Left forelimb (tissue), 1 donor: ENCODE measurements around the gene ASMTL.

Experiments
- DNase-seq: peaks from one replicate; pipeline ENCODE4 v3.0.0-alpha.2; 2018; ENCODE audit warnings: low spot score

The ASMTL gene

DNA sequence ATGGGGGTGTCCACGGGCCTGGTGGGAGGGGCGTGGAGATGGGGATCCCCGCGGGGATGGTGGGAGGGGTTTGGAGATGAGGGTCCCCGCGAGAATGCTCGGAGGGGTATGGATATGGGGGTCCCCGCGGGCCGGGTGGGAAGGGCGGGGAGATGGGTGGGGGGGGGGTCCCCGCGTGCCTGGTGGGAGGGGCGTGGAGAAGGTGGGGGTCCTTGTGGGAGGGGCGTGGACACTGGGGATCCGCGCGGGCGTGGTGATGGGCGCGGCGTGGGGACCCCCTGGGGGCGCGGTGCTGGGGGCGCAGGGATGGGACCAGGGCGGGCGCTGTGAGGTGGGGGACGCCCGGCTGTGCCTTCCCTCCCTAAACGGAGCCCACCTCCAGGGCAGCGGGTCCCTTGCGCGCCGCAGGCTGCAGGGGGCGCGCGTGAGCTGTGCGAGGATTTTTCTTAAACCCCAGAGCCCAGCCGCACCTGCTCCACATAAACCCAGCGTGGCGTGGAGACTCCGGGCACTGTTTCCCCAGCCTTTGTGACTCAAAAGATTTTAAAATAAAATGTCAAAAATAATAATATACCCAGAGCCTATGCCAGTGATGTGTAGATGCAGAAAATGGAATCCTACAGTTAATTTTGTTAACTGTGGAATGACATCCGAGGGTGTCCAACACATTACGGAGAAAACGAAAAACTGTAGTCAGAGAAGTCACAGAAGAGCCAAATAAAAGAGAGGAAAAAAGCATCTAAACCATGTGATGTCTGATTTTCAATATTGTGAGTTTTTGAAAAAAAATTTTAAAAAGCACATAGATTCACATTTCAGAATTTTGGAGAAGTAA is 1.5 kb upstream of the ASMTL start:
- peak; percentile 89 for DNase-seq

- no peak for DNase-seq
Observed at GRCh38 chrX:1453395-1453783, 680 bp upstream of the ASMTL start.

- DNase-seq: peak; percentile 63
Observed at GRCh38 chrX:1451661-1452515, 821 bp downstream of the ASMTL start.

- peak; percentile 65 for DNase-seq
Observed at GRCh38 chrX:1451251-1451660, 1.5 kb downstream of the ASMTL start.

GRCh38 chrX:1450361-1451161 is 2.1 kb downstream of the ASMTL start:
- peak; percentile 64 for DNase-seq

GRCh38 chrX:1449823-1450149 is 2.9 kb downstream of the ASMTL start:
- DNase-seq: peak; percentile 28

DNA sequence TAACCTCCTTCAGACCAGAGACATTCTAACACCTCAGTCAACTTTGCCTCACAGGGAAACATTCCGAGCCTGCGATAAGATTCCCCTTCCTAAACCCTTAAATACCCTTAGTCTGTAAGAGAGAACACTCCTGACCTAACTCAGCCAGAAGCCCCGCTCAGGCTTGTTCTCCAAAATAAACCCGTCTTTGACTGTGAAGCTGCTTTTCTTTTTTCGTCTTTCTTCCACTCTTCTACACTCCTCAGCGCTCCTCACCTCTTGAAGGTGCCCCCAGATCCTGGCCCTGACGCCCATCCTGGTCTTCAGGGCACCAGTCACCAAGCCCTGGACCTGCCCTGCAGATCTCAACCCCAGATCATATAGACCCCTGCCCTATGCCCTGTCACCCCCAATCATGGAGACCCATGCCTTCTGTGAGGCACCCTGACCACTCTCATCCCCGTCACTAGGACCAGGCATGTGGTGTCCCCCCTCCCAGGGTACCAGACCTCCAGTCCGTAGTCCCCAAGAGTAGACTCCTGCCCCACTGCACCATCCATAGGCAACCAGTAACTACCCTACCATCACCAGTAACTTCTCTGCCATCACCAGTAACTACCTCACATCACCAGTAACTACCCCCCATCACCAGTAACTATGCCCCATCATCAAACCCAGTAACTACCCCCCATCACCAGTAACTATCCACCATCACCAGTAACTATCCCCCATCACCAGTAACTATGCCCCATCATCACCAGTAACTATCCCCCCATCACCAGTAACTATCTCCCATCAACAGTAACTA is 3.5 kb downstream of the ASMTL start:
- peak; percentile 50 for DNase-seq

GRCh38 chrX:1448573-1449001 is 4.1 kb downstream of the ASMTL start:
- peak; percentile 52 for DNase-seq

GRCh38 chrX:1447969-1448572 is 4.6 kb downstream of the ASMTL start:
- peak; percentile 8 for DNase-seq

- DNase-seq: peak; percentile 41
Observed at GRCh38 chrX:1446984-1447968, 5.4 kb downstream of the ASMTL start.

GRCh38 chrX:1444561-1445500 is 7.9 kb downstream of the ASMTL start:
- DNase-seq: peak; percentile 60

DNA sequence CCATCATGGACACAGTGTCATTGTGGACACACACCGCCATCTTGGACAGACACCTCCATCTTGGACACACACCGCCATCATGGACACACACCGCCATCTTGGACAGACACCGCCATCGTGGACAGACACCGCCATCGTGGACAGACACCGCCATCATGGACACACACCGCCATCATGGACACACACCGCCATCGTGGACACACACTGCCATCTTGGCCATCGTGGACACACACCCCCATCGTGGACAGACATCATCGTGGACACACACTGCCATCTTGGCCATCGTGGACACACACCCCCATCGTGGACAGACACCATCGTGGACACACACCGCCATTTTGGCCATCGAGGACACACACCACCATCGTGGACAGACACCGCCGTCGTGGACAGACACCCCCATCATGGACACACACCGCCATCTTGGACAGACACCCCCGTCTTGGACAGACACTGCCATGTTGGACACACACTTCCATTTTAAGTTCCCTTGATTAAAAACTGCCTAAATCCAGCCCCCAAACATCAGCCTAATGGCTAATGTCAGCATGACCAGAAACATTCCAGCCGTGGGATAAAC is 9.1 kb downstream of the ASMTL start:
- DNase-seq: peak; percentile 22

GRCh38 chrX:1442724-1443367 is 9.9 kb downstream of the ASMTL start:
- DNase-seq: peak; percentile 17

DNA sequence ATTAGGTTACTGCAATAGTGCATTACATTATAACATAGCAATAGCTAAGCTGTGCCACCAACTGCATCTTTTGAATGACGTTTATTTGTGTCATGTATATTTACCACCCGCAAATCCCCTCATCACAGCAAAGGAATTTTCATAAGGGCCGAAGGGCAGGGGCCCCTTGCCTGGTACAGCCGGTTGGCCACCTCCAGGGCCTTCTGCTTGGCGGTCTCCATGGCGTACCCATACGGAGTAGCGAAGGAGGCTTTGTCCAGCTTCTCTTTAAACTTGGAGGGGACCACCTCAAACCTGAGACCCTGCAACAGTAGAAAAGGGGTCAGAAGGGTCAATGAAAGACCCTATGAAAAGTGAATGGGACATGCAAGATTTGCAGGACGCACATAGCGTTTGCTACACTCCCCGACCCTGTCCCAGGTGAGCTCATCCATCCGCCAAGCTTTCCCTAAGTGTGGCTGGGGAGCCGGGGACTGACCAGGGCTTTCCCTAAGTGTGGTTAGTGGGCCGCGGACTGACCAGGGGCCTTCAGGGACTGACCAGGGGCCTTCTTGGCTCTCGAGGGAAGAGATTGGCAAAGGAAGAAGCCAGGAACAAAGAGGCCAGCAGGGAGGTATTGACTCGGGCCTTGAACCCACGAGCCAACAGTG is 10.6 kb downstream of the ASMTL start:
- DNase-seq: peak; percentile 49

DNA sequence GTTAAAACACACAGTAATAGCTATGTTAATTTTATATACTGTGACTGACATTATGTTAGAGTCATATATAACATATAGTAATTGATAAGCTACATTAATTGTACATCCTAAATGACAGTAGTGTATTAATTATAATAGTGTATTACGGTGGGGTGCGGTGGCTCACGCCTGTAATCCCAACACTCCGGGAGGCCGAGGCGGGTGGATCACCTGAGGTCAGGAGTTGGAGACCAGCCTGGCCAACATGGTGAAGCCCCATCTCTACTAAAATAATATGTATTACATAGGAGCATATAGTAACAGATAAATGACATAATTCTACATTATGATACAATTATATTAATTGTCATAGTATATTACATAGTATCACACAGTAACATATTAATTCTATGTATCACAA is 12.2 kb downstream of the ASMTL start:
- no peak for DNase-seq

- DNase-seq: peak; percentile 45
Observed at GRCh38 chrX:1435241-1435895, 17.3 kb downstream of the ASMTL start.

DNA sequence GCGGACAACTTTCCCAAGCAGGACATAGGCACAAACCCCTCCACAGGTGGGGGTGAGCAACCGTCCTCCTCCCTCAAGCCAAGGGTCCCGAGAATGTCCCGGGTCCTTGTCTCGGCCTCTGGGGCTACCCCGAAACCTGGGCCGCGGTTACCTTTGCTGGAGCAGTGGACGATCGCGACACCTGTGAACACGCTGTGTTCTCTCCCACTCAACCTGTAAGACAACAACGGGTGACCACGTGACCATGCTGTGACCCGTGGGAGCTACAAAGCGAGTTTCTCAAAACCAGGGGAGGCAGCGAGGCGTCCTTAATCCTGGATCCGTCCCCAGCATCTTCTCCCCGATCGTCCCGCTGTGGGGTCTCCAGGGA is 17.9 kb downstream of the ASMTL start:
- no peak for DNase-seq
